Measurements from ENCODE around the gene PUM1.

GRCh38 chr1:30968220-30968971, 97.1 kb downstream of the PUM1 start:
- no peak for TF ChIP-seq POLR2A (IDR thresholded peaks at IDR 0.05)
- TF ChIP-seq CTCF (IDR thresholded peaks at IDR 0.05), result no peak

All from right lobe of liver (tissue), 4 donors.